Islet precursor cell (in vitro differentiated cells): ENCODE results near the gene RIT2.

Experiments used
- DNase-seq: peaks from one replicate; pipeline ENCODE4 v3.0.0-alpha.2; 2018

The RIT2 gene

GRCh38 chr18:43079422-43079821, 36.1 kb downstream of the RIT2 start:
- no peak for DNase-seq

- peak; percentile 82 for DNase-seq
Observed at GRCh38 chr18:43078478-43079092, 36.9 kb downstream of the RIT2 start.

GRCh38 chr18:43077510-43078308, 37.8 kb downstream of the RIT2 start:
- DNase-seq = no peak

- DNase-seq = no peak
Observed at GRCh38 chr18:43073771-43074170, 41.7 kb downstream of the RIT2 start.

GRCh38 chr18:43068781-43069180, 46.7 kb downstream of the RIT2 start:
- DNase-seq = no peak

GRCh38 chr18:43067570-43067969, 47.9 kb downstream of the RIT2 start:
- no peak for DNase-seq

GRCh38 chr18:43061816-43062215, 53.7 kb downstream of the RIT2 start:
- no peak for DNase-seq

GRCh38 chr18:43061318-43061717, 54.2 kb downstream of the RIT2 start:
- DNase-seq = no peak

- no peak for DNase-seq
Observed at GRCh38 chr18:43060020-43060419, 55.5 kb downstream of the RIT2 start.

GRCh38 chr18:43054815-43055519, 60.5 kb downstream of the RIT2 start:
- DNase-seq = no peak

GRCh38 chr18:43049021-43049420, 66.5 kb downstream of the RIT2 start:
- no peak for DNase-seq

- DNase-seq = no peak
Observed at GRCh38 chr18:43046322-43046721, 69.2 kb downstream of the RIT2 start.

GRCh38 chr18:43043626-43044025, 71.9 kb downstream of the RIT2 start:
- no peak for DNase-seq

- no peak for DNase-seq
Observed at GRCh38 chr18:43040281-43040680, 75.2 kb downstream of the RIT2 start.

GRCh38 chr18:43034683-43035500, 80.6 kb downstream of the RIT2 start:
- DNase-seq = peak; percentile 73

GRCh38 chr18:43031169-43031568, 84.3 kb downstream of the RIT2 start:
- no peak for DNase-seq

- no peak for DNase-seq
Observed at GRCh38 chr18:43029414-43029813, 86.1 kb downstream of the RIT2 start.

- no peak for DNase-seq
Observed at GRCh38 chr18:43022874-43023273, 92.6 kb downstream of the RIT2 start.

GRCh38 chr18:43017622-43018021, 97.9 kb downstream of the RIT2 start:
- DNase-seq = no peak

- no peak for DNase-seq
Observed at GRCh38 chr18:43013486-43013885, 102.0 kb downstream of the RIT2 start.

GRCh38 chr18:43012951-43013350, 102.5 kb downstream of the RIT2 start:
- no peak for DNase-seq

GRCh38 chr18:43010611-43011010, 104.9 kb downstream of the RIT2 start:
- no peak for DNase-seq

GRCh38 chr18:43009674-43010073, 105.8 kb downstream of the RIT2 start:
- DNase-seq = no peak
